Mammary microvascular endothelial cell (primary cell): ENCODE data around the gene MAEA. TPM values are rescaled to one million over a fixed set of nuclear protein-coding genes. Genes with fewer than 3 reads are reported as not detected.

Experiments
- total RNA-seq: library from RNA; depleted of rRNA; stranded (reverse); fragments of >200 nt; gene quantifications from 2 replicates; pipeline ENCODE4 v1.2.3, GENCODE V29; 2015

The MAEA gene
- total RNA-seq = 57.6 and 58.8 TPM in 2 replicates

DNA sequence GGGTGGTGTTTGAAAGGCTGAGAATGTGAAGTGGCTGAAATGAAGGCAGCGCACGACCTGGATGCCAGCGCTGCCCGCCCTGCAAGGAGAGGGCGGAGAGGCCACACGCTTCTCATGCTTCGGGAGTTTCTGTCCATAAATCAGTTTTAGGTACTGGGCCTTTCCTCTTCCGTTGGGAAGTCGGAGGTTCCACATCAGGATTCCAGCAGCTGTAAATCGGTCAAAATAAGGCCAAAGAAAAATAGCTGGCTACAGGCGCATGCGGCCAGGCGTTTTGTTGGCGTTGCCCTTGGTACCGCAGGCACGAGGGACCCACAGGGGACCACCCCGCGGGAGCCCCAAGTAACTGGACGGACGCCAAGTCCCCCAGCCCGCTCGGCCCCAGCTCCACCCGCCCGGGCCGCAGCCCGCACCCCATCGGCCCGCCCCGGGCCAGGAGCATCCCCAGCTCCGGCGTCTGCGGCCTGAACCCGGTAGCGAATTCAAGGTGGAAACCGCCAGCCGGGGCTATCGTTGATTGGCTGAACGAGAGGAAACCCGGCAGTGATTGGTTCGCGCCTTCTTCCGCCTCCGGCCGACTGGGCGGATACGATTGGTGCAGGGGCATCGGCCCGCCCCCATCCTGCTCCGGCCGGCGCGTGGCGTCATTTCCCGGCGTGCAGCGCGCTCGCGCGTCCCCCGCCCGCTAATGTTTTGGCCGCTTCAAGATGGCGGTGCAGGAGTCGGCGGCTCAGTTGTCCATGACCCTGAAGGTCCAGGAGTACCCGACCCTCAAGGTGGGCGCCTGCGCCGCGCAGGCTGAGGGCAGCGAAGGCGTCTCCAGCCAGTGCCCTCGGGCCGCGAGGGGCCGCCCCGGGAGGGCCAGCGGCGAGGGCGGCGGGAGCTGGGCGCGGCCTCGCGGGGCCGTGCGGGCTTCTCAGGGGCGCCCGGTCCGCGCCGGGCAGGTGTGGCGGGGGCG, at the start of gene MAEA:
TSS of gene MAEA (plus strand) at position 685 of the 958 bp plus-strand sequence. CDS start at position 708, 23 bp downstream.

DNA sequence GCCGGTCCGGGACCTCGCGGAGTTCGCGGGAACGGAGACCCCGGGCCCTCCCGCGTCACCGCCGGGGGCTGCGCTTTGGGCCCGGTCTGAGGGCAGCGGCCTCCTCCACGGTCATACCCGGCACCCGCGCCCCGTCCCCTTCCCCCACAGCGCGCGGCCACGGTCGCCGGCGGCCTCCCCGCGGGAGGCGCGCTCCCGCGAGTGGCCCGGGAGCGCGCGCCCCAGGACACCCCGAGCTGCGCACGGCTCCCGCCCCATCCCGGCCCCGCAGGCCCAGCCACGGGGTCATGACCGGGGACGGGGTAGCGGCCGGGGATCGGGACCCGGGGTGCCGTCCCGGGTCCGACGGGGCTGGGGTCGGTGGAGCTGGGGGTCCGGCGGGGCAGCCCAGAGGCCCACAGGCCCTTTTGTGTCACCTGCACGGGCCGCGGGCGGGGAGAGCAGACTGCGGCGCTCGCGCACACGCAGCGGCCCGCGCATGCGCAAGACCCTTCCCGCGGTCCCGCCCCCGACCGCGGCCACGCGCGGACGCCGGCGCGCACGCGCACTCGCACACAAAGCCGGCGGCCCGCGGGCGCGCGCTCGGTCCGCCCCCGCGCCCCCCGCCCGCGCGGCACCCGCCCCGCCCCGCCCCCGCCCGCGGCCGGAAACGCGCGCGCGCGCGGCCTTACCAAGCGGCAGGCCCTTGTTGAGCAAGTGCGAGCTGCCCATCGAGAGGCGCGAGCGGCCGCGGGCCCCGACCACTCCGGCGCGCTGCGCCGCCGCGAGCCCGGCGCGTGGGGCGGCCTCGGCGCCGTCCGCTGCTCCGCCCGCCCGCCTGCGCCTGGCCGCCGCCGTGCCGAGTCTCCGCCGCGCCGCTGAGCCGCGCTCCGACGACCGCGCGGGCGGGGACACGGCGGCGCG, 41.2 kb upstream of the MAEA start, which contains the start of gene CTBP1:
TSS of gene CTBP1 (minus strand) at position 886 of the 903 bp plus-strand sequence. CDS start 7,799 bp downstream, outside the sequence.

DNA sequence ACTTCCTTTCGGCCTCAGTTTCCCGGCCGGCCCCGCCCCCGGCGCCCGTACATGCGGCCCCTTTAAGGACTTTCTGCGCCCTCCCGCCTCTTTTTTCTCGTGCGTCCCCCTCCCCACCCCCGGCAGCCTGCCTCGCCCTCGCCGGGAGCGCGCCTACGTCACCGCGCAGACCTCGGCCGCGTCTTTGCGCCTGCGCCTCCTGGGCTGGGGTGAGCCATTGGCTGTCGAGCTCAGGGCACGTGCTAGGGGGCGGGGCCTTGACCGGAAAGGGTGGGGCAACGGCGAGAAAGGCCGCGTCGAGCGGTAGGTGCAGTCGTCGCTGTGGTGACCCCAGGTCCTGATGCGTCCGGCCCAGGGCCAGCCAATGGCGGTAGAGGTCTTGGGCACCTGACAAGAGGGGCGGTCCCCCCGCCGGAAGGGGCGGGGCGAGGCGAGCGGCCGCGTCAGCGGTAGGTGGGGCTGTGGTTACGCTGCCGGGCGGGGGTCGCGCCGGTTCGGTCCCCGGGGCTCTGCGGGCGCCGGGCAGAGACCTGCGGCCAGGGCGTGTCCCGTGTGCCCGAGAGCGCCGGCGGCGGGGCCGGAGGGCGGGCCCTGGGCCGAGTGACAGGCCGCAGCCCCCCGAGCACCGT, 57.2 kb downstream of the MAEA start, which contains the start of gene UVSSA:
TSS of gene UVSSA (plus strand) at position 428 of the 629 bp plus-strand sequence. CDS start 884 bp downstream, outside the sequence.

Other genes starting within 250 kb of the MAEA start
- gene RNF212, start 176.3 kb upstream of the MAEA start, total RNA-seq = 0.20 TPM in 1 of 2 replicates, not detected in the other
- gene SPON2, start 117.3 kb upstream of the MAEA start, total RNA-seq = 0.94 and 1.5 TPM in 2 replicates
- 135 and 140 TPM in 2 replicates for gene CTBP1, start 40.8 kb upstream of the MAEA start, total RNA-seq
- 2.7 and 2.8 TPM in 2 replicates for gene UVSSA, start 57.3 kb downstream of the MAEA start, total RNA-seq
- not detected in 2 replicates for gene NKX1-1, start 116.6 kb downstream of the MAEA start, total RNA-seq